ENCODE results near the gene ATG5. TPM values are rescaled to one million over a fixed set of nuclear protein-coding genes. Genes with fewer than 3 reads are reported as not detected.

Gene ATG5
- total and polyA plus RNA-seq, 11 donors: 8.8 to 23.9 (median 14.3) TPM

DNA sequence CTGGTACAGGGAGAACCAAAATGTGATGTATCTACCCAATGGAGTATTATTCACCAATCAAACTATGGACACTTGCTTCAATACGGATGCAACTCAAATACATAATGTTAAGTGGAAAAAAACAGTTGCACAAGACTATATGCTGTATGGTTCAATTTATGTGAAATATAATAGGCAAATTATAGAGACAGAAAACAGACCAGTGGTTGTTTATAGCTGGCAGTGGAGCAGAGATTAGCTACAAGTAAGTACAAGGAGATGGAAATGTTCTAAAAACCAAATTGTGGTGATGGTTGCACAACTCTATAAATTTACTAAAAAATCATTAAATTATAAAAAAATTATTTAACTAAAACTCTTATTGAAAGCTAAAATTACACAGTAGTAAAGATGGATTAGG lies 126.2 kb downstream of the ATG5 start:
- Histone ChIP-seq H3K4me1 (peaks cover 0 to 19% (median 0%) of the 10 kb centered on the region in 12 donors), H3K27ac (no peak overlapping the region), H3K27me3 (no peaks in the 10 kb centered on the region), H3K36me3 (peaks cover 0 to 29% (median 18%) of the 10 kb centered on the region in 9 donors), H3K4me3 (no peak overlapping the region), H3K9me3 (no peaks in the 10 kb centered on the region)
- intact Hi-C loops (cut with DNase I): no loop called here
- DNase-seq: no peak
- no peak for ATAC-seq
- 95 to 100% (median 97%) methylated on average over 1 of the region's 1 CpG for WGBS, 4 donors
- TF ChIP-seq POLR2A (IDR thresholded peaks at IDR 0.05): no peak
- TF ChIP-seq, protein P1, sequence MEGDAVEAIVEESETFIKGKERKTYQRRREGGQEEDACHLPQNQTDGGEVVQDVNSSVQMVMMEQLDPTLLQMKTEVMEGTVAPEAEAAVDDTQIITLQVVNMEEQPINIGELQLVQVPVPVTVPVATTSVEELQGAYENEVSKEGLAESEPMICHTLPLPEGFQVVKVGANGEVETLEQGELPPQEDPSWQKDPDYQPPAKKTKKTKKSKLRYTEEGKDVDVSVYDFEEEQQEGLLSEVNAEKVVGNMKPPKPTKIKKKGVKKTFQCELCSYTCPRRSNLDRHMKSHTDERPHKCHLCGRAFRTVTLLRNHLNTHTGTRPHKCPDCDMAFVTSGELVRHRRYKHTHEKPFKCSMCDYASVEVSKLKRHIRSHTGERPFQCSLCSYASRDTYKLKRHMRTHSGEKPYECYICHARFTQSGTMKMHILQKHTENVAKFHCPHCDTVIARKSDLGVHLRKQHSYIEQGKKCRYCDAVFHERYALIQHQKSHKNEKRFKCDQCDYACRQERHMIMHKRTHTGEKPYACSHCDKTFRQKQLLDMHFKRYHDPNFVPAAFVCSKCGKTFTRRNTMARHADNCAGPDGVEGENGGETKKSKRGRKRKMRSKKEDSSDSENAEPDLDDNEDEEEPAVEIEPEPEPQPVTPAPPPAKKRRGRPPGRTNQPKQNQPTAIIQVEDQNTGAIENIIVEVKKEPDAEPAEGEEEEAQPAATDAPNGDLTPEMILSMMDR (IDR thresholded peaks at IDR 0.05): no peak

DNA sequence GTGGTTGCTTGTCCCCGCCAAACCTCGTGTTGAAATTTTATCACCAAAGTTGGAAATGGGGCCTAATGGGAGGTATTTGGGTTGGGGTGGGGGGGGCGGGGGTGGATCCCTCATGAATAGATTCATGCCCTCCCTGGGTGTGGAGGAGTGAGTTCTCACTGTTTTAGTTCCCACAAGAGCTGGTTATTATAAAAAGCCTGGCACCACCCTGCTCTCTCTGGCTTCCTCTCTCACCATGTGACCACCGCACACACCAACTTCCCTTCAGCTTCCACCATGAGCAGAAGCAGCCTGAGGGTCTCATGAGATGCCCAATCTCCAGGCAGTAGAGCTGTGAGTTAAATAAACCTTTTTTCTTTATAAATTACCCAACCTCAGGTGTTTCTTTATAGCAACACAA lies 128.1 kb downstream of the ATG5 start:
- ATAC-seq (peak in 1 of 4 donors; percentile 44), DNase-seq (no peak)
- intact Hi-C loops (cut with DNase I): no loop called here
- Histone ChIP-seq H3K27me3 (no peaks in the 10 kb centered on the region), H3K9me3 (no peaks in the 10 kb centered on the region), H3K4me3 (no peak overlapping the region), H3K27ac (no peak overlapping the region), H3K36me3 (peaks cover 0 to 33% (median 18%) of the 10 kb centered on the region in 9 donors), H3K4me1 (peaks cover 0 to 19% (median 0%) of the 10 kb centered on the region in 12 donors)
- WGBS, 4 donors: 78 to 96% (median 89%) methylated on average over 4 of the region's 4 CpGs
- no peak for TF ChIP-seq POLR2A (IDR thresholded peaks at IDR 0.05)
- TF ChIP-seq, protein P1 (IDR thresholded peaks at IDR 0.05): no peak

DNA sequence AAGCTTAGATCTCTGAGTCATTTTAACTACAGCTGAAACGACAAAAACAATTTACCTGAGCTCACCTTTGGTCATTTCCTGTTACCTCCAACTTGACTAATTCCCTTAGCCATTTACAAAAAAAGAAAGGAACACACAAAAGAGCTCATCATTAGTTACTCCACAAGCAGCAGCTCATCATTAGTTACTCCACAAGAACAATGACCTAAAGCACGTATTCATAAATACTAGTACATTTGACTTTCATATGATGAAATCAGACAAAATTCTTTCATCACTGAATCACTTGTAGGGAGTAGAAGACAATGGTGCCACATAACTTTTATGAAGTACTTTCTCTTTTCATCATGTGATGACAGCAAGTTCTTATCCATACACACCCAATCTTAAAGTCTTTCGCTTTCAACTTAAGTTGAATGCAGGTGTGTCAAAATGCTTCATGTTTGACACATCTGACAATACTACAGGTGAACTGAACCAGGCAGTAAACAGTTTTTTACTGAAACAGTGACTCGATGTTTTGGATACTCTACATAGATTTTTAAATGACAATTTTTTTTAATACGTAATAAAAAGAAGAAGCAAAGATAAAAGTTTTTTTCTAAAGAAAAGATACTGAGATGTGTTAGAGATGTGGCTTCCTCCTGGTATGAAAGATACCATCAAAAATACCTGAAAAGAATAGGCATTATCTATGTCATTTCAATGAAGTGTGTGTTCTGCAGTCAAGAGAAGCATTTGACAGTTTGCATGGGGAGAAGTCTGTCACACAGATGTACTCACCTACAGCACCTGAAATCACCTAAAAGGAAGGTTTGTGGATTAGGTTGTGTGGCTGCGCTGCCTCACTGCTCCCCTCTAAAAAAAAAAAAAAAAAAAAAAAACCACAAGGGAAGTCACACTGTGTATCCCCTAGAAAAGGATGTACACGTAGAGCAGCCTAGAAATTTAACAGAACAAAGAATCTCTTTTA lies 130.3 kb downstream of the ATG5 start:
- intact Hi-C loops (cut with DNase I): no loop called here

GRCh38 chr6:106192824-106193223 lies 132.7 kb downstream of the ATG5 start:
- intact Hi-C loops (cut with DNase I): no loop called here
- no peak for TF ChIP-seq POLR2A (IDR thresholded peaks at IDR 0.05)
- TF ChIP-seq, protein P1 (IDR thresholded peaks at IDR 0.05): no peak
- WGBS, 4 donors: 66 to 71% (median 69%) methylated on average over 4 of the region's 4 CpGs
- H3K4me1 ChIP-seq: peaks cover 0 to 16% (median 0%) of the 10 kb centered on the region in 12 donors
- DNase-seq: no peak
- H3K4me3 ChIP-seq: no peak overlapping the region
- no peaks in the 10 kb centered on the region for H3K9me3 ChIP-seq
- no peak overlapping the region for H3K27ac ChIP-seq
- peaks cover 0 to 16% (median under 1%) of the 10 kb centered on the region in 9 donors for H3K36me3 ChIP-seq
- no peak for ATAC-seq
- no peaks in the 10 kb centered on the region for H3K27me3 ChIP-seq

More for the DNA sequence above, 130.3 kb downstream of the ATG5 start:
- Histone ChIP-seq H3K27ac (peak overlapping the region in 1 of 12 donors; percentile 34), H3K9me3 (no peaks in the 10 kb centered on the region), H3K4me3 (no peak overlapping the region), H3K36me3 (peaks cover 0 to 17% (median 7%) of the 10 kb centered on the region in 9 donors), H3K4me1 (peaks cover 0 to 19% (median 0%) of the 10 kb centered on the region in 12 donors), H3K27me3 (no peaks in the 10 kb centered on the region)
- DNase-seq: no peak
- WGBS, 4 donors: 92 to 97% (median 95%) methylated on average over 7 of the region's 7 CpGs
- TF ChIP-seq, protein P1 (IDR thresholded peaks at IDR 0.05): no peak
- no peak for ATAC-seq

All from heart left ventricle (tissue), 16 donors.